GM23338 (cell line): ENCODE measurements around the gene KCNT2. TPM values are rescaled to one million over a fixed set of nuclear protein-coding genes. Genes with fewer than 3 reads are reported as not detected.

Source experiments
- ATAC-seq: fragments of 200-7000 bp; cut with Tn5 transposase; 3 replicates; pipeline ENCODE4 v1.9.1; 2020
- DNase-seq: peaks from one replicate; pipeline ENCODE4 v3.0.0-alpha.2; 2015; ENCODE audit warnings: low spot score
- H2AFZ ChIP-seq: fragments of 200-600 bp; sonication (generic); 2 replicates; pipeline ENCODE4 v1.8.0; 2016; ENCODE audit warnings: antibody characterized with exemption, mild to moderate bottlenecking, moderate library complexity
- H3F3A ChIP-seq: fragments of 200-600 bp; sonication (generic); replicated peaks from 2 replicates; pipeline ENCODE4 v1.8.0; 2017; ENCODE audit warnings: antibody characterized with exemption, mixed run types, low read depth
- H3K27ac ChIP-seq: fragments of 200-600 bp; sonication (generic); 2 replicates; pipeline ENCODE4 v1.6.1; 2016; ENCODE audit warnings: low read depth
- H3K27me3 ChIP-seq: fragments of 200-600 bp; sonication (generic); 2 replicates; pipeline ENCODE4 v1.8.0; 2016; ENCODE audit warnings: mild to moderate bottlenecking, mixed run types, moderate library complexity; ENCODE audit not compliant: insufficient read depth
- H3K36me3 ChIP-seq: fragments of 200-600 bp; sonication (generic); 2 replicates; pipeline ENCODE4 v1.8.0; 2016; ENCODE audit warnings: mild to moderate bottlenecking; ENCODE audit not compliant: insufficient read depth
- H3K4me1 ChIP-seq: fragments of 200-600 bp; sonication (generic); 2 replicates; pipeline ENCODE4 v1.8.0; 2016; ENCODE audit warnings: mild to moderate bottlenecking, moderate library complexity; ENCODE audit not compliant: insufficient read depth
- H3K4me2 ChIP-seq: fragments of 200-600 bp; sonication (generic); 2 replicates; pipeline ENCODE4 v1.7.1; 2017; ENCODE audit warnings: mixed run types
- H3K4me3 ChIP-seq: fragments of 200-600 bp; sonication (generic); 2 replicates; pipeline ENCODE4 v1.6.1; 2016; ENCODE audit warnings: mixed run types
- H3K79me2 ChIP-seq: fragments of 200-600 bp; sonication (generic); replicated peaks from 2 replicates; pipeline ENCODE4 v1.8.0; 2017; ENCODE audit warnings: mild to moderate bottlenecking; ENCODE audit not compliant: insufficient read depth
- H3K9me2 ChIP-seq: fragments of 200-600 bp; sonication (generic); 2 replicates; pipeline ENCODE4 v1.8.0; 2017; ENCODE audit not compliant: insufficient read depth
- H4K20me1 ChIP-seq: fragments of 200-600 bp; sonication (generic); replicated peaks from 2 replicates; pipeline ENCODE4 v1.8.0; 2017; ENCODE audit warnings: mild to moderate bottlenecking; ENCODE audit not compliant: insufficient read depth
- H3K27ac Mint-ChIP-seq: 2 replicates; pipeline ENCODE4 v1.8.0; 2020; ENCODE audit warnings: inconsistent platforms, mild to moderate bottlenecking, moderate library complexity, mixed read lengths
- H3K27me3 Mint-ChIP-seq: 3 replicates; pipeline ENCODE4 v1.8.0; 2022; ENCODE audit warnings: low read depth, mild to moderate bottlenecking, moderate library complexity, mixed read lengths, inconsistent platforms; ENCODE audit not compliant: insufficient read depth, poor library complexity
- H3K36me3 Mint-ChIP-seq: 3 replicates; pipeline ENCODE4 v1.8.0; 2021; ENCODE audit warnings: low read depth, mild to moderate bottlenecking, inconsistent platforms, moderate library complexity, mixed read lengths
- H3K4me1 Mint-ChIP-seq: 3 replicates; pipeline ENCODE4 v1.8.0; 2020; ENCODE audit warnings: mild to moderate bottlenecking, inconsistent platforms, mixed read lengths
- H3K4me3 Mint-ChIP-seq: 3 replicates; pipeline ENCODE4 v1.8.0; 2021; ENCODE audit warnings: moderate library complexity, mild to moderate bottlenecking, inconsistent platforms, mixed read lengths
- H3K9me3 Mint-ChIP-seq: 3 replicates; pipeline ENCODE4 v1.8.0; 2020; ENCODE audit warnings: moderate library complexity, mild to moderate bottlenecking, inconsistent platforms, mixed read lengths
- CREB1 ChIP-seq: fragments of 250-450 bp; sonication (Bioruptor Pico); IDR thresholded peaks from 2 replicates; pipeline ENCODE4 v1.5.0; 2020; ENCODE audit warnings: low read depth, mild to moderate bottlenecking, moderate library complexity
- ETS1 ChIP-seq: IDR thresholded peaks from 2 replicates; pipeline ENCODE4 v1.6.1; 2016; ENCODE audit warnings: antibody characterized with exemption
- EZH2 ChIP-seq: fragments of 200-600 bp; sonication (generic); IDR thresholded peaks from one replicate; pipeline ENCODE4 v1.8.0; 2017; ENCODE audit warnings: antibody characterized with exemption, mild to moderate bottlenecking, low read depth; ENCODE audit not compliant: unreplicated experiment
- POLR2AphosphoS5 ChIP-seq: IDR thresholded peaks from 2 replicates; pipeline ENCODE4 v1.6.1; 2016; ENCODE audit warnings: antibody characterized with exemption, low read depth
- REST ChIP-seq: IDR thresholded peaks from one replicate; pipeline ENCODE4 v1.6.1; 2018; ENCODE audit warnings: antibody characterized with exemption; ENCODE audit not compliant: unreplicated experiment
- ZNF114 ChIP-seq: fragments of 250-450 bp; sonication (Bioruptor Pico); IDR thresholded peaks from 2 replicates; pipeline ENCODE4 v1.5.0; 2020; ENCODE audit warnings: mild to moderate bottlenecking, moderate library complexity
- ZNF331 ChIP-seq: fragments of 250-450 bp; sonication (Bioruptor Pico); IDR thresholded peaks from 2 replicates; pipeline ENCODE4 v1.5.0; 2020; ENCODE audit warnings: low read depth, mild to moderate bottlenecking, moderate library complexity
- polyA plus RNA-seq: library from polyadenylated mRNA; unstranded; fragments of >200 nt; fragmentation: Nextera tagmentation; extraction: Ambion mirVana; gene quantifications from 2 replicates; pipeline ENCODE4 v1.2.1, GENCODE V29; 2016
- total RNA-seq: library from RNA; depleted of rRNA; stranded (reverse); fragments of >200 nt; shearing (Covaris generic); gene quantifications from 2 replicates; pipeline ENCODE4 v1.2.3, GENCODE V29; 2014
- TF ChIP-seq, protein P1 (sequence below), 2 experiments: fragments of 200-600 bp in 1 of 2; sonication (generic) in 1 of 2; conservative IDR thresholded peaks; 2 replicates each; pipeline versions ENCODE4 v1.5.1 to v1.6.1; 2016 to 2017; ENCODE audit warnings: antibody characterized with exemption in 2 of 2, low read depth in 2 of 2, mild to moderate bottlenecking in 2 of 2, moderate library complexity in 1 of 2

KCNT2 gene
- total and polyA plus RNA-seq, 2 experiments from 2014 or later, result 5.4 to 13.4 TPM

DNA sequence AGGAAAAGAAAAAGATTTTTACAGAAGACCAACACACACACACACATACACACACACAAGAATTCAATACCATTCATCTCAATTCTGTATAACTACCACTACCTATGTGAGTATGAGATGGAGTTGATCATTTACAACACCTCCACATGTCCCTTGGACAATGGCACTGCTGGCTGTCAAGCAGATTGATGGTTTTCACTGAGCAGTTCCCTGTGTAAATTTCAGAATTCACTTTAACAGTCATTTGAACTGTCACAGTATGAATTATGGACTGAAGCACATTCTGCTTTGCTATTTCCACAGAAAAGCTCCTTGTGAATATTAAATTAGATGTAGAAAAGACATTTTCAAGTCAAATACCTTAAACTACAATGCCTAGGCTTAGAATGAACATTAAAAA, 14.3 kb downstream of the KCNT2 start (continued):
- TF ChIP-seq ETS1, result no peak
- TF ChIP-seq EZH2, result no peak
- TF ChIP-seq, protein P1, sequence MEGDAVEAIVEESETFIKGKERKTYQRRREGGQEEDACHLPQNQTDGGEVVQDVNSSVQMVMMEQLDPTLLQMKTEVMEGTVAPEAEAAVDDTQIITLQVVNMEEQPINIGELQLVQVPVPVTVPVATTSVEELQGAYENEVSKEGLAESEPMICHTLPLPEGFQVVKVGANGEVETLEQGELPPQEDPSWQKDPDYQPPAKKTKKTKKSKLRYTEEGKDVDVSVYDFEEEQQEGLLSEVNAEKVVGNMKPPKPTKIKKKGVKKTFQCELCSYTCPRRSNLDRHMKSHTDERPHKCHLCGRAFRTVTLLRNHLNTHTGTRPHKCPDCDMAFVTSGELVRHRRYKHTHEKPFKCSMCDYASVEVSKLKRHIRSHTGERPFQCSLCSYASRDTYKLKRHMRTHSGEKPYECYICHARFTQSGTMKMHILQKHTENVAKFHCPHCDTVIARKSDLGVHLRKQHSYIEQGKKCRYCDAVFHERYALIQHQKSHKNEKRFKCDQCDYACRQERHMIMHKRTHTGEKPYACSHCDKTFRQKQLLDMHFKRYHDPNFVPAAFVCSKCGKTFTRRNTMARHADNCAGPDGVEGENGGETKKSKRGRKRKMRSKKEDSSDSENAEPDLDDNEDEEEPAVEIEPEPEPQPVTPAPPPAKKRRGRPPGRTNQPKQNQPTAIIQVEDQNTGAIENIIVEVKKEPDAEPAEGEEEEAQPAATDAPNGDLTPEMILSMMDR (conservative IDR thresholded peaks at IDR 0.05; ENCODE audit: low read depth in 2 of 2), result no peak
- TF ChIP-seq CREB1 (CRISPR knock-in tag), result no peak

DNA sequence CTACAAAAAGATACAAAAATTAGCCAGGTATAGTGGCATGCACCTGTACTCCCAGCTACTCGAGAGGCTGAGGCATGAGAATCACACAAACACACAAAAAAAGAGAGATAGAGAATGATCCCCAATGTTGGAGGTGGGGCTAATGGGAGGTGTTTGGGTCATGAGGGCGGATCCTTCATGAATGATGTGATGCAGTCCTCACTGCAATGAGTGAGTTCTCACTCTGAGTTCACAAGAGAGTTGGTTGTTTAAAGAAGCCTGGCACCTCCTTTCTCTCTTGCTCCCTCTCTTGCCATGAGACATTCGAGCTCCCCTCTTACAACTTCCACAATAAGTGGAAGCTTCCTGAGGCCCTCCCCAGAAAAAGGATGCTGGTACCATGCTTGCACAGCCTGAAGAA, 17.3 kb downstream of the KCNT2 start:
- Histone ChIP-seq H4K20me1 (peaks cover 13% of the 10 kb centered on the region), H3K27me3 (no peaks in the 10 kb centered on the region), H3K4me3 (no peak overlapping the region), H3K4me2 (no peak overlapping the region), H3F3A (no peaks in the 10 kb centered on the region), H3K4me1 (peaks cover 12% of the 10 kb centered on the region), H3K9me2 (no peaks in the 10 kb centered on the region), H2AFZ (no peak overlapping the region), H3K79me2 (peaks cover 54% of the 10 kb centered on the region), H3K36me3 (no peaks in the 10 kb centered on the region), H3K27ac (0 out of 2 replicates have a peak overlapping the region, but pooled peaks have one; percentile 41)
- TF ChIP-seq POLR2AphosphoS5, result no peak
- no peak for TF ChIP-seq ZNF114 (CRISPR knock-in tag)
- no peak for TF ChIP-seq REST
- TF ChIP-seq, protein P1 (conservative IDR thresholded peaks at IDR 0.05; ENCODE audit: low read depth in 2 of 2), result no peak
- TF ChIP-seq ZNF331 (CRISPR knock-in tag), result no peak
- no peak for TF ChIP-seq EZH2
- Mint-ChIP-seq H3K27me3 (no peaks in the 10 kb centered on the region), H3K9me3 (no peaks in the 10 kb centered on the region), H3K4me1 (peaks cover 30% of the 10 kb centered on the region), H3K36me3 (no peaks in the 10 kb centered on the region), H3K4me3 (no peak overlapping the region), H3K27ac (peak overlapping the region; percentile 49; the same call in 1 of the 2 replicates)
- DNase-seq, result peak; percentile 15
- peak; percentile 58; the same call in 2 of the 3 replicates for ATAC-seq
